Embryonic facial prominence (tissue), 1 donor: ENCODE results near the gene RPP30.
A peak's percentile ranks its signal among the peaks of the same experiment; 100 is the strongest.
"Not testable (repeated sequence)": the region's sequence is repeated elsewhere in the genome, so short reads cannot be mapped to it uniquely, and the experiment has no call there.

Source experiments
- DNase-seq: peaks from one replicate; pipeline ENCODE4 v3.0.0-alpha.2; 2016; ENCODE audit errors: extremely low spot score

RPP30 gene

DNA sequence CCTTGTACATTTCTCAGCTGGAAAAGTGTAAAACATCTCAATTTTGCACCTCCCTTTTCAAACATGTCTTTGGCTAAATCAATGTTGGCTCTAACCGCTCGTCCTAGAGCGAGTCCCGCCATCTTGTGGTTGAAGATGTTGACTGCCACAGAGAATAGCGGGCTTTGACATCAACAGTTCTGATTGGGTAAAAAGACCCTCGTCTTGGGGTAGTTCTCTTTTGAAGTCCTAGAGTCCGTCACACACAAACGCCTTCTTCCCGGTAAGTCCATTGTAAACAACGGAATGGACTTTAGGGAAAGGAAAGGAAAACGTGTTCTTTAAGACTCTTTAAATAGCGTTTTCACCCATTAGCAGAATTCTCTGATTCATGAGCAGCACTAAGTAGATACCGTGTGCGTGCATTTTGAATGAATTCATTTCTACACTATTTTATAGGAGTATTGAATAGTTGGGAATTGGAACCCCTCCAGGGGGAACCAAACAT is 452 bp upstream of the RPP30 start:
- DNase-seq = peak; percentile 61

DNA sequence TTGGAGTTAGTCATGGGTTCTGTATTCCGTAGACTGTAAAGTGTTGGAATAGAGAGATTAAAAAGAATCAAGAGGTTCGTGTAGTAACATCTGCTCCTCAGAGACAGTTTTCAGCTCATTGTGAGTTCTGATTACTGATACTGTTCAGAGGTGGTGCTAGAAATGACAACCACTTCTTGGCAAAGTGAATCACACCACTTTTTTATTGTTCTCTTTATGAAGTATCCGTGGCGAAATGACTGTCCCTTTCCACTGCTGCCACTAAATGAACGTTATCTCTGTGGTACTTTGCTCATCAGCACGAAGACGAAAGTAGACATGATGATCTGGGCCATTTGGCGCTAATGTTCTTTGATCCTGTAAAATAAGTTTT is 860 bp downstream of the RPP30 start:
- DNase-seq = no peak

DNA sequence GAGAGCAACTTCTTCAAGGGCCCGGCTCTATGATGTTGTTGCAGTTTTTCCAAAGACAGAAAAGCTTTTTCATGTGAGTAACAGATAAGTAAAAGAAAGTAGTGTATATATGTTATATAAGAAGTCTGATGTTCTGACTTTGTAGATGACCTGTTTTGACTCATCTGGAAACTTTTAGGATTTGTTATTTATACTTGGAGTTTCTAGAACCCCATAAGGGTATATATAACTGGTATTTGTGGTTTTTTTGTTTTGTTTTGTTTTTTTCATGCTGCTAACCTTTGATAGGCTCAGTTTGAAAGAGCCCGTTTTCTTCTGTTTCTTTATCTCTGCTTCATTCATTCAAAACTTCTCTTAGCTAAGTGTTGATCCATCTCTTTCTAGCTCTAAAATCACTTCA is 7.3 kb downstream of the RPP30 start:
- DNase-seq = no peak

DNA sequence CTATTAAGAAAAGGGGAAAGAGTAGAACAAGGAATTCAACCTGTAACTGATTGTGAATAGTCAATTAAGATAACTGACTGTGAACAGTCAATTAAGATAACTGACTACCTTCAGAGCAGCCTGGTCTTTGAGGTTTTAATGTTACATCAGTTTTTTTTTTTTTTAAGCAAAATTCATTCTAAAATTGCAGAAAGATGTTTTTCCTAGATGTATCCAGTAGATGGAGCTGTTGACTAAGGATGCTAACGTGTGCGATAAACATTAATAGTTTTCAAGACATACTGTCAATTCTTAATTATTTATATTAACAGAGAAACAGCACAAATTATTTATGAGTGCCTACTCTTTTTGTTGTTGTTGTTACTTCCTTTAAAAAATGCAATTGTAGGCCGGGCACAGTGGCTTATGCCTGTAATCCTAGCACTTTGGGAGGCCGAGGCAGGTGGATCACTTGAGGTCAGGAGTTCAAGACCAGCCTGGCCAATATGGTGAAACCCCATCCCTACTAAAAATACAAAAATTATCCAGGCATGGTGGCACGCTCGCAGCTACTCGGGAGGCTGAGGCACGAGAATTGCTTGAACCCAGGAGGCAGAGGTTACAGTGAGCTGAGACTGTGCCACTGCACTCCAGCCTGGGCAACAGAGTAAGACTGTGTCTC is 8.4 kb downstream of the RPP30 start:
- DNase-seq = not testable (repeated sequence)

DNA sequence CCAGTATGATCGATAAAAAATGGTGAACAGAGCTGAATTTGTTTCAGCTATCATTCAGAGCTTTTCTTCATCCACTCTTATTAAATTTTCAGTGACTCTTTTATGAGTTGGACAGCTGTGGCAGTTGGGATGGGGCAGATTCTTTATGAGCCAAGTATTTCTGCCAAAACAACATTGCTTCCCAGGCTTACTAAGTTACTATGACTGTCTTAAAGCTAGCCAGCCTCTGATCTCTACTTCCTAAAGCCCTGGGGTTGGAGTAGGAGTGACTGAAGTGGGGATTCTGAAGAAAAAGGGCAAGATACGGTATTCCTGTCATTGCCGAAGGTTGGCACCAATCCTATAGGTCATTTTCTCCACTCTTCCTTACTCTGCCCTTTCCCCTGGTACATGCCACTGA is 12.7 kb downstream of the RPP30 start:
- no peak for DNase-seq

DNA sequence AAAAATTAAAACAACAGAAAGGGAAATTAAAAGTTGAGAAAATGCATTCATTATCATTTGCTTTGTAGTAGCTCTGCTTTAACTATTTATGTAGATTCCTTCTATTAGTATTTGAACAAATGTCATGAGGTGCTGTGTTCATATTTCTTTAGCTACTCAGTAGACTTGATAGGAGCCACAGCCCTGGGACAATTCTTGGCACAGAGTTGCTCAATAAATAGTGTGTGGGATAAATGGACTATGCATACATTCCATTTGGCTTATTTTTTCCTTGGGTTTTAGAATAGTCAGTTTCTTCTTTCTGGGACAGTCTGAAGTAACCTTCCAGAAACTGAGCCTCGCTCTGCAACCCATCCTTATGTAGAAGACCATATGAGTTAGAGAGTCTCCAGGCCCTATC is 13.4 kb downstream of the RPP30 start:
- DNase-seq = no peak

DNA sequence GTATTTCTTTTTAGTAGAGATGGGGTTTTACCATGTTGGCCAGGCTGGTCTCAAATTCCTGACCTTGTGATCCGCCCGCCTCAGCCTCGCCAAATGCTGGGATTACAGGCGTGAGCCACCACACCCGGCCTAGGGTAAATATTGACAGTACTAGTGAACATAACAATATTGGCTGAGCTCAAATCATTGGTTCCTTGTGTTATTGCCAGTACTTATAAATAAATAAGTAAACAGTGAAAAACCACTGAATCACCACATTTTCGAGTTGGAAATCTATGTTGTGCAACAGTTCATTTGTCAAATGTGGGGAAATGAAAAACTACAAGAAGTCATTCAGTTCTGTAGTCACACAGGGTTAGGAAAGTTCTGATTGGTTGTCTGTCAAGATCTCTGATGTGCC is 15.8 kb downstream of the RPP30 start:
- no peak for DNase-seq

DNA sequence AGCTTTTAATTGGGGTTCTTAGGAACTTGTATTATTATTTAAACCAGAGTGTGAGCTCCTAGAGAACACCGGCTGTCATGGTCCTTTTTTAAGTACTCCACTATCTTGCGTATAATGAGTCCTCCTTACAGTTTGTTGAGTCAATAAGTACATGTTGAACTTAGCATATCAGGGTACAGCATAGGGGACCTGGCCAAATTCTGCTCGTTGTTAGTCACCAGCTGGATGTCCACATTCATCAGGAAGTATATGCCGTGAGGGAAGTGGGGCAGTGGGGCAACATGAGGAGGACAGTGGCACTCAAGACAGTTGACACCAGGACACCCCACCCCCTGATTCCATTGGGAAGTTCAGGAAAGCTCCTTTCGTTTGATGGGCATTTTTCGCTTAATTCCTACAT is 16.6 kb downstream of the RPP30 start:
- no peak for DNase-seq

DNA sequence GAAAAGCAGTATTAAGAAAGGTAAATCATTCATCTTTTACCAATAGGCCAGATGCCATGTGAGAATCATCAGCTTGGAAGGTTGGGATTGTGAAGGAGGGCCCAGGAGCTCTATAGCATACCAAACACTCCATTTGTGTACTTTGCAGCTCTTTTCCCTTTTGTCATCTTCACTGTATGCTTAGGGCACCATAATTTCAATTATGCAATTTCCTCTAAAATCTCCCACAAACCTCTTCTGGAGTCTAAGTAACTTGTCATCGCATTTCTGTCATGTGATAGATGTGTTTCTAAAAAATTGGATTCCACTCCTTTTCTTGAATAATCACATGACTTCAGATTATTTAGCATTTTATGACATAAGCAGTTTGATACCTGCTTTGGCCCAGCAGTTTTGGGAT is 17.9 kb downstream of the RPP30 start:
- DNase-seq = no peak

DNA sequence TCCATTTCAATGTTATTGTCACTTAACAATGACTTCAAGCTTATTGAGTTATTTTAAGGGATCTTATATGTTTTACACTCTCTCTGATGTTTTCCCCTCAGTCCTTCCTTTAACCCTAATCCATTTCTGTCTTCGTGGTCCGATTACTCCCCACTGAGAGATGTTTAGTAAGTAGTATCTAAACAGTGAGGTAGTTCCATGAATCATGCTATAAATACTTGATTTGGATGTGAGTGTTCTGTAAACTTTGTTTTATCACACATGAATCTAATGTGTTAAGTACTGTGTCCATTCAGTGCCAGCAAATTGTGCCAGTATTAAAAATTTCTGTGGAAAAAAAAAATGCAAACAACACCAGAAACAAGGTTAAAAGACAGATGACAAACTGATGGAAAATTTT is 18.6 kb downstream of the RPP30 start:
- no peak for DNase-seq

DNA sequence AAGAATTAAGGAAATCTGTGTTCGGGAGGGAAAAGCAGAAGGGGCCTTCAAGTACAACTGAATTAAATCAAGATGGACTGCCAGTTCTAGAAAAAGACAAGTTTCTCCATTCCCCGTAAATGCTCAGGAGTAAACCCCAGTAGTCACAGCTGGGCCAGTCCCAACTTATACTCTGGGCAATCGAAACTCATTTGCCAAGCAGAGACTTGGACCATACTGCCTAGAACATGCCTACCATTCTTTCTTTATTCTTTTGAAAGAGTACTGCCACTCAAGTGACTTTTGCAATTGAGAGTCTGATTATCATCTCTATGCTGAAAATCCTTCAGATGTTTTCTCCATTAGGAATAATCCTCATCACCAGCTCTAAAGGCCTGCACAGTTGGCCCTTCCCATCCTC is 21.4 kb downstream of the RPP30 start:
- DNase-seq = no peak

DNA sequence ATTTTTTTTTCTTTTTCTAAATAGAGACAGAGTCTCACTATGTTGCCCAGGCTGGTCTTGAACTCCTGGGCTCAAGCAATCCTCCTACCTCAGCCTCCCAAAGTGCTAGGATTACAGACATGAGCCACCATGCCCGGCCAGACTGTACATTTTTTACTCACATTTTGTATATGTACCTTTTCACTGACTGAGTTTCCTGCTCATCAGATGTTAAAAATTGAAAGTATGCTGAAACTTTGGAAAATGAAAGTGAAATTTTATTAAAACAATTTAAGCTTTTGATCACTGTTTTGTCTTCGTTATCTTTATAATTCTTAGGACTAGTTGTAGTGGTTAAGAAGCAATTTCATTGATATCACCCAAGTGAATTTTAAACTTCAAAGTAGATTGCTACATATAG is 25.1 kb downstream of the RPP30 start:
- DNase-seq = not testable (repeated sequence)

DNA sequence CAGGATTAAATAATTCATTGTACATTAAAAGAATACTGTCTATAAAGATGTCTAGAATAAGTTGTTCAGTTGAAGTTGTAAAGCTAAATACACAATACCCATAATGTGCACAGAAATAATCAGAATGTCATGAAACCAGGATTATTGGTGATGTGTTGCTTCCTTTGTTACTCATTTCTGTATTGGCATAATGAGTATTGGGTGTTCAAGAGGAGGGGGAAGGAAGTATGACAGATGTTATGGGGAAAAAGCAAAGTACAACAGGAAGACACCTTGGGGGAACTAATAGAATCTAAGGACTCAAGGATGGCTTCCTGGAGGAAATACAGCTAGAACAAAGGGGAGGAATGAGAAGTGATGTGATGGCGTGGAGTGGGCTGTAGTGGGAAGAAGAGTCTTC is 34.2 kb downstream of the RPP30 start:
- DNase-seq = no peak

DNA sequence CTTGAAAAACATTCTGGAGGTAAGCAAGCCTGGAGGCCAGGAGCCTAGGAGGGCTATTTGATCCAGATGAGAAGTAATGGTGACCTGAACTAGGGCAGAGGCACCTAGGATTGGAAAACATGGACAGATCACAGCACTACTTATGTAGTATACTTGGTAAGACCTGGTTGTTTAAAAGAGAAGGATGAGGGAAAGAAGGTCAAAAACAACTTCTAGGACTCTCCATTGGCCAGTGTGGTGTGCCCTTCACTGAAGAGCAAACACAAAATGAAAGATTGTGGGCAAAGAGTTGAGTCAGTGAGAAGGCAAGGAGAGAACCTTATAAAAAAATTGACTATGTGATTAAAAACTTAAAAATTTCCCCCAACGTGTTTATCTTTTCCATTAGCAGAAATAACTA is 34.8 kb downstream of the RPP30 start:
- no peak for DNase-seq

DNA sequence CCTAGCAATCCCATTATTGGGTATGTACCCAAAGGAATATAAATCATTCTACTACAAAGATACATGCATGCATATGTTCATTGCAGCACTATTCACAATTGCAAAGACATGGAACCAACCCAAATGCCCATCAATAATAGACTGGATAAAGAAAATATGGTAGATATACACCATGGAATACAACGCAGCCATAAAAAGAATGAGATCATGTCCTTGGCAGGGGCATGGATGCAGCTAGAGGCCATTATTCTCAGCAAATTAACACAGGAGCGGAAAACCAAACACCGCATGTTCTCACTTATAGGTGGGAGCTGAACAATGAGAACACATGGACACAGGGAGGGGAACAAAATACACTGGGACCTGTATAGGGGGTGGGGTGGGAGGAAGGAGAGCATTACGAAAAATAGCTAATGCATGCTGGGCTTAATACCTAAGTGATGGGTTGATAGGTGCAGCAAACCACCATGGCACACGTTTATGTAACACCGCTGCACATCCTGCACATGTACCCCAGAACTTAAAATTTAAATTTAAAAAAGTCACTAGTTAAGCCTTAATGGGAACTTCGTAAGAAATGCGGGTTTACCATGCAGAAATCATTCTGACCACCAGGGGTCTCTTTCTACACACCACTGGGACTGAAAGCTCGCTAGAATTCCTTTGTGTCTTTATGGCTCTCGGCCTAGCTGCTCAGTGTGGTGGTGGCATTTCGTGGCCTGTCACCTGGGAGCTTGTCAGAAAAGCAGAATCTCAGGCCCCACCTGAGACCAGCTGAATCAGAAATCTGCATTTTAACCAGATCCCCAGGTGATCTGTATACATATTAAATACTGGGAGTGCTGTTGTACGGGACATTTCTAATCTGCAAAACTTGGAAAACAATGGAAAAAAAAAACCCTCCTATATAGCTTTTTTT is 39.6 kb downstream of the RPP30 start:
- peak; percentile 62 for DNase-seq

DNA sequence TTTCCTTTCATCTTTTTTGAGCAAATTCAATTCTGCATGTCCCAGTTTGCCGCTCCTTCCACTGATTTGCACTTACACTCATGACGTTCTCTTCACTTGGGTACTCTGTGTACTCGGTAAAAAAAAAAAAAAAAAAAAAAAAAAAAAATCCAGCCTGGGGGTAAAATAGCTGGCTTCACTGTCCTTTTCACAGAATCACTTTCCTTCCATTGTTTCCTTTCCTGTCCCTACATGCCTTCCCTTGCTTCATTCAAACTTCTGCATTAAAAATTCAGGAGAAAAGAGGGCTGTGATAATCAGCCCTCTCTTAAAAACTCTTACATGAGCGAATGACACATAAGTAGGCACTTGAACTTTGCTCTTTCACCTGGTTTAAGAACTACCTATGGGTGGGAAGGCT is 40.4 kb downstream of the RPP30 start:
- DNase-seq = no peak

DNA sequence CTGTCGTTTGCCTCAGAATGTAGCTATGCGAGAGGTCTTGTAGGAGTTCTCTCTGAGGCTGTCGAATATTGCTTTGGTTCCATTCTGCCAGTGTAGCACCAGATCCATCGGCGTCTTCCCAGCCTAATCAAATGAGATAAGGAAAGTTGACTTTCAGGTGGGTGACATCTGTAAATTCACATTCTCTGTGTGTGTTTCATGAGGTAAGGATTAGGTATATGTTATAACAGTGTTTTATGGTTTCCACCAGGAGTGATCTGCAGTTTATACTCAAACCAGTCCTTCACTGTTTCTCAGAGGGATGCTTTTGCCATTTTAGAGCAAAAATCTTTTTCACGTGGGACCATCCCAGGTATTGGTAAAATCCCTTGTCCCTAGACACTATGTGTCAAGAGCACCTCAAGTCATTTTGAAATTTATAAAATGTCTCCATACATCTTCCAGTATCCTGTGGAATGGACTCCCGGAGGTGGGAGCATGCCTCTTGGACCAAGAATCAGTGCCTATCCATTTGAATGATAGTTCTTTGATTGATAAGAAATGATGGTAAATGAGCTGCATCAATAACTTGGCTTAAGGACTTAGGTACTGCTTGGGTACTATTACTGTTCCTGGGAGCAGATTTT is 41.2 kb downstream of the RPP30 start:
- no peak for DNase-seq

DNA sequence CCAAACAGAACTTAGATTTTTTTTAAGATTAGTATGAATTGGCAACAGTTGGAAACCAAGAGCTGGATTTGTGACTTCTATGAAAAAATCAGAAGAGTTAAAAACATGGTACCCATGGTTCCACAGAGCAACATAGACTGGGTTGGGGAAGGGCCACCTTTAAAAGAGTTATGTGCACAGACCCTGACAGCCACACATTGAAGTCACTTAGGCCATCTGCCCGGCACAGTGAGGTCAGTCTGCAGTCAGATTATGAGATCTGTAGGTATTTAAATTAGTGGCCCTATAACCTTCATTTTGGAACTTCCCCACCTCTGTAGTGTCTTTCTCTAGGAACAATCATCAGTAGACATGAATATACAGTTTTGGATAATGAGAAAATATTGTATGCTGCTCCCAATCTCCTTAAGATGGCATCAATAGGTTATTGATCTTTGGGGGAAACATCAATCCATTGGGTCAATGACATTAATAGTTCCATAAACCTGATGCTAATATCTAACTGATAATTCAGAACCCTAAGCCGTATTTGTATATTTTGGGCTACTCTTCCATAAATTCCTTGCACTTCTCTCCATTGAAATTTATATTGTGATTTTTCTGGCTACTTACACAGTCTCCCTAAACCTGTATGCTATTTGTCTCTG is 42.1 kb downstream of the RPP30 start:
- DNase-seq = no peak

DNA sequence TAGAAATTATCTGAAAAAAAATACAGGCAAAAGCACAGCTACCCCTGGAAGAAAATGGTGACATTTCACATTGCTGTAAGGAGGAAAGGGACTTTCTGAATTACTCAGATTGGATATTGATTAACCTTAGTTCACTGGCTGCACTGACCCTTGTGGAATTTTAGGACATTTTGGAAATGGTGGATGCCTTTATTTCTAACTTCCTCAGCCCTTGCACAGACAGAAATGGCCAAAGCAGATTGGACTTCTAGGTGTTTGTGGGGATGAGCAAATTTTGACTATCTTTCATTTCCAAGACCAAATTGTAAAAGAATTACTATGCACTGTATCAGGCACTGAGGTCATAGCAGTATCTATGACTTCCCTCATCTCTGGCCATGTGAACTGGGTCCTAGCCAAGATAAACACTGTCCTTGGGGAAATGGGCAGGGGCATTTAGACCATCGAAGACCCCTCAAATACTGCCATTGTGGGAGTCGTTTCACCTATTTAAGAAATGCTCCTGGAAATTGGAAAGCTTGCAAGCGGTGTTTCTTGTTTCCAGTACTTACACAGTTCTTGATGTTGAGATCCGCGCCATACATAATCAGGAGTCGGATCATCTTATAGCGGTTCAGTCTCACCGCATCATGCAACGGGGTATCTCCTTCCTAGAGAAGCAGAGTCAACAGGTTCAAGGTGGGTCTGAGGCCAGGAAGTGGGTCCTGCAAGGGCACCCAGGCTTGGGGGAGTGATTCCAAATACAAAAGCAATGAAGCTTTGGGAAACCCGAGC is 43.4 kb downstream of the RPP30 start:
- no peak for DNase-seq

DNA sequence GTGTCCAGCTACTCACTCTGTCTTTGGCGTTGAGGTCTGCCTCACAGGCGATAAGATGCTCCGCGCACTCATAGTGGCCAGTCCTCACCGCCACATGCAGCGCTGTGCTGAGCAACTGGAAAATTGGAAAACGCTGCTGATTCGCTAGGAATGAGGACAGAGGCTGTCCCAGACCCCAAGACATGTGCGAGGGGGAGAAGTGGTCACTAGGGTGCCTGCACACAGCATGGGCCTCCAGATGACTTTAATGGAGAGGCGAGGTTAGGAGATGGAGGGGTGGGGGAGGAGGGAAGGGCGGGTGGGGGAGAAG is 43.9 kb downstream of the RPP30 start:
- no peak for DNase-seq

DNA sequence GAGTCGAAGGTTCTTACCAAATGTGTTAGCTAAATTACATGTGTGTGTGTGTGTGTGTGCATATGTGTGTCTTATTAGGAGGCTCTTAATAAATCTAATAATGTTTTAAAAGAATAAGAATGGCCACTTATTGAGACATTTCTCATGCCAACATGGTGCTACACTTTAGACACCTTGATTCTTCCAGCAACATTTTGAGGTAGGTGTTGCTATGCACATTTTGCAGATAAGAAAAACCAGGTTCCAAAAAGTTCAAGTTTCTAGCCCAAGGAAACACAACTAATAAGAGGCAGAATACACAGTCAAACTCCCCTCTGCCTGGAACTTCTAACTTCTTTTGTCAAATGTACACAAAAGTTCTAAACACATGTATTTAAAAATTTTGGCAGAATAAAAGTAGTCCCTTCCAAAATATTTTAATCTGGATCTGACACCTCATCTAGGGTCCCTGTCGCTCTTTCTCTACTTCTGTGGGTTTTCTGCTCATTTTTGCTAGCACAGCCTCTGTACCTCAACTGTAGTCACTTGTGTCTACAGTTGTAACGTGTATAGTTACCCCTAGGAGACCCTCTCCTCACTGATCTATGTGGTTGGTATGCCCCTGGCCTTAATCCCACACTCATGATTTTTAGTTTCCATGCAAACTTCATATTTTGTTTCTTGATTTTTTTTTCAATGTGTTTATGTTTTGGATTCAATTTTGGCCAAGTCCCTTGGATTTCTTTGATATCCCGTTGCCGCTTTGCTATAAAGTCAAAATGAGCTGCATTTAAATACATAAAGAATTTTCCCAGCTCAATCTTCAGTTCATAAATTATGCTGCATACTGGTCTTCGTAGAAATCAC is 44.8 kb downstream of the RPP30 start:
- no peak for DNase-seq
